ENCODE results near the gene UBQLN4.
"Not testable (repeated sequence)": the region's sequence is repeated elsewhere in the genome, so short reads cannot be mapped to it uniquely, and the experiment has no call there.

Gene UBQLN4

GRCh38 chr1:156055281-156056048 is 1.9 kb upstream of the UBQLN4 start:
- no peak for DNase-seq

GRCh38 chr1:156054500-156055280 is 1.1 kb upstream of the UBQLN4 start, which contains the start of gene LAMTOR2:
LAMTOR2 (plus strand) TSS chr1:156054782; CDS start chr1:156054890, 108 bp downstream.
- DNase-seq: peak; percentile 95

GRCh38 chr1:156052862-156053767 is 483 bp downstream of the UBQLN4 start:
- DNase-seq: peak; percentile 69

GRCh38 chr1:156051011-156051725 is 2.4 kb downstream of the UBQLN4 start:
- no peak for DNase-seq

GRCh38 chr1:156050376-156050775 is 3.2 kb downstream of the UBQLN4 start:
- no peak for DNase-seq

- DNase-seq: no peak
These were observed 4.8 kb downstream of the UBQLN4 start for GRCh38 chr1:156048663-156049258.

- DNase-seq: no peak
These were observed 8.5 kb downstream of the UBQLN4 start for GRCh38 chr1:156045076-156045475.

- DNase-seq: no peak
These were observed 10.8 kb downstream of the UBQLN4 start for GRCh38 chr1:156042828-156043227.

- not testable (repeated sequence) for DNase-seq
These were observed 18.6 kb downstream of the UBQLN4 start for GRCh38 chr1:156034991-156035390.

GRCh38 chr1:156033011-156033410 is 20.6 kb downstream of the UBQLN4 start:
- DNase-seq: no peak

GRCh38 chr1:156026588-156026987 is 27.0 kb downstream of the UBQLN4 start:
- DNase-seq: no peak

GRCh38 chr1:156025876-156026275 is 27.7 kb downstream of the UBQLN4 start:
- DNase-seq: no peak

GRCh38 chr1:156024801-156025200 is 28.8 kb downstream of the UBQLN4 start:
- no peak for DNase-seq

GRCh38 chr1:156021954-156022353 is 31.6 kb downstream of the UBQLN4 start:
- no peak for DNase-seq

GRCh38 chr1:156021093-156021428 is 32.5 kb downstream of the UBQLN4 start:
- no peak for DNase-seq

GRCh38 chr1:156020293-156021092 is 33.1 kb downstream of the UBQLN4 start, which contains the start of gene SSR2:
SSR2 (minus strand) TSS chr1:156020951; CDS start chr1:156020167, 784 bp downstream.
- peak; percentile 79 for DNase-seq

GRCh38 chr1:156019946-156020292 is 33.7 kb downstream of the UBQLN4 start:
- DNase-seq: no peak

- DNase-seq: no peak
These were observed 38.8 kb downstream of the UBQLN4 start for GRCh38 chr1:156014829-156015228.

GRCh38 chr1:156012051-156012817 is 41.4 kb downstream of the UBQLN4 start:
- no peak for DNase-seq

GRCh38 chr1:156009404-156009803 is 44.2 kb downstream of the UBQLN4 start:
- no peak for DNase-seq

All from stimulated activated naive CD4-positive, alpha-beta T cell treated with Interleukin-2 at 50 U/mL for 16 hours (primary cell).